NOMO-1 treated with DMSO at 0.1 percent for 48 hours (cell line): ENCODE measurements around the gene SUGP2.

Experiments
- DNase-seq: peaks from one replicate; lab custom pipeline; 2025; ENCODE audit not compliant: unreplicated experiment; lab: John Stamatoyannopoulos, UW

SUGP2 gene

GRCh38 chr19:19033426-19034203 lies at the start of gene SUGP2, which contains the start of gene ARMC6:
Gene SUGP2, minus strand, starts transcription at chr19:19033517. Its CDS starts 2,446 bp downstream, at chr19:19031071.
Gene ARMC6, plus strand, starts transcription at chr19:19033603. Its CDS starts 607 bp downstream, at chr19:19034210.
- peak; percentile 89 for DNase-seq

DNA sequence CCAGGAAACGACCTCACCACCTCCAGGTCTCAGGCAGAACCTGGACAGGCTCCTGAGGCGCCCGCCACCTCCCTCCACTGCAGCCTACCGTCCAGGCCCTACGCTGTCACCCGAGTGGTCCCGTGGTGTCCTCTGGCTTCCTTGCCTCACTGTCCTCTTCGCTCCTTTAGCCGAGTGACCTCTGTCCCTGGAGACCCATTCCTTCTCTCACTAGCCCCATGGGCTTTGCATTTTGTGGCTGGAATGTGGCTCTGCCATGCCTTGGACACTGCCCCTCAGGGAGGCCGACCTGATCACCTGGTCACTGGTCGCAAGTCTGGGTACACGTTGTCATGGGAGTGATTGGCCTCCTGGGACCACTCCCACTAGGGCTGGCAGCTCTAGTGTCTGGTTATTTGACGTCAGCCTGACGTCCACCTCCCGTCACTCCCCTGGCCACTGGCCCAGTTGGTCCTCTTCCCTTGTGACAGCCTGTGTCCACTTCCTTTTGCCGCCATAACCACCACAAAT lies 48.4 kb upstream of the SUGP2 start:
- no peak for DNase-seq

GRCh38 chr19:19079571-19079970 lies 46.3 kb upstream of the SUGP2 start:
- no peak for DNase-seq

DNA sequence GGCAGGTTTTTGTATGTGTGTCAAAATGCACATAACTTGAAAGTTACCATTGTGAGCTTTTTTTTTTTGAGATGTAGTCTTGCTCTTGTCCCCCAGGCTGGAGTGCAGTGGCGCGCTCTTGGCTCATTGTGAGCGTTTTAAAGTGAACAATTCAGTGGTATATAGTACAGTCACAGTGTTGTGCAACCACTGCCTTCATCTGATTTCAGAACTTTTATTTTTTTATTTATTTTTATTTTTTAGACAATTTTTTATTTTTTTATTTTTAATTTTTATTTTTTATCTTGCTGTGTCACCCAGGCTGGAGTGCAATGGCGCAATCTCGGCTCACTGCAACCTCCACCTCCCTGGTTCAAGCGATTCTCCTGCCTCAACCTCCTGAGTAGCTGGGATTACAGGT lies 45.5 kb upstream of the SUGP2 start:
- DNase-seq: no peak

DNA sequence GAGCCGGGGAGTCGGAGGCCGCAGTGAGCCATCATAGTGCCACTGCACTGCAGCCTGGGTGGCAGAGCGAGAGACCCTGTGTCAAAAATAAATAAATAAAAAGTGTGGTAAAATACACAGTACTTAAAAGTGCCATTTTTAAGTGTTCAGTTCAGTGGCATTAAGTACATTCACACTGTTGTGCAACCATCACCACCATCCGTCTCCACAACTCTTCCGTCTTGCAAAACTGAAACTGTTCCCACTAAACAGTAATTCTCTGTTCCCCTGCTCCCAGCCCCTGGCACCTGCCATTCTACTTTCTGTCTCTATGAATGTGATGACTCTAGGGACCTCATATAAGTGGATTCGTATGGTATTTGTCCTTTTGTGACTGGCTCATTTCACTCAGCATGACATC lies 43.8 kb upstream of the SUGP2 start:
- DNase-seq: peak; percentile 78

DNA sequence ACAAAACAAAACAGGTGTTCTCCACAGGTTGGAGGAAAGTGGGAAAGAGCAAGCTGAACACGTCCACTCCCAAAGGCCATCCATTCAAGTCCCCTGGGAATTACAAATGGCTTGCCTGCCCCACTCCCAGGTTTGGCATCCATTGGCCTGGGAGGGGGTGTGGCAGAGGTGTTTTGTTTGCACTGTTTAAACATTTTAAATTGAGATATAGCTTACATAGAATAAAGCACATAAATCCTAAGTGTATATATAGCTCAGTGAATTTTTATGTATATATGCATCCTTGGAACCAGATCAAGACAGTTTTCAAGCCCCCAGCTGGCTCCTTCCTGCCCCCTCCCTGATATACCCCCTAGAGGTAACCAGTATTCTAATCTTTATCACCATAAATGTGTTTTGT lies 43.2 kb upstream of the SUGP2 start:
- no peak for DNase-seq

DNA sequence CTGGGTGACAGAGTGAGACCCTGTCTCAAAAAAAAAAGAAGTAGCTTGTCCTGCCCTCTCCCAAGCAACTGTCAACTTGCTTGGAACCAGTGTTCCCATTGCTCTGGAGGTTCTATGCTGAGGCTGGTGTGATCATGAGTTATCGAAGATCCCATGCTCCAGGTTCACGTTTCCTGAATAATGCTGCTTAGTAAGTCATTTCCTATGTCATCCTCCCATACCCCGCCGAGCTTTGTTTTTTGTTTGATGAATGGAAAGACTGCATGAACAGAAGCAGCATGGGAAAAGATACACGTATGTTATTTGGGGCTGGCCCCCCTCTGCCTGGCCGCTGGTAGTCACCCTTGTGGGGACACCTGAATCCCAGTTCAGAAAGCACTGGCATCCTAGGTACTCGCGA lies 41.8 kb upstream of the SUGP2 start:
- DNase-seq: no peak

DNA sequence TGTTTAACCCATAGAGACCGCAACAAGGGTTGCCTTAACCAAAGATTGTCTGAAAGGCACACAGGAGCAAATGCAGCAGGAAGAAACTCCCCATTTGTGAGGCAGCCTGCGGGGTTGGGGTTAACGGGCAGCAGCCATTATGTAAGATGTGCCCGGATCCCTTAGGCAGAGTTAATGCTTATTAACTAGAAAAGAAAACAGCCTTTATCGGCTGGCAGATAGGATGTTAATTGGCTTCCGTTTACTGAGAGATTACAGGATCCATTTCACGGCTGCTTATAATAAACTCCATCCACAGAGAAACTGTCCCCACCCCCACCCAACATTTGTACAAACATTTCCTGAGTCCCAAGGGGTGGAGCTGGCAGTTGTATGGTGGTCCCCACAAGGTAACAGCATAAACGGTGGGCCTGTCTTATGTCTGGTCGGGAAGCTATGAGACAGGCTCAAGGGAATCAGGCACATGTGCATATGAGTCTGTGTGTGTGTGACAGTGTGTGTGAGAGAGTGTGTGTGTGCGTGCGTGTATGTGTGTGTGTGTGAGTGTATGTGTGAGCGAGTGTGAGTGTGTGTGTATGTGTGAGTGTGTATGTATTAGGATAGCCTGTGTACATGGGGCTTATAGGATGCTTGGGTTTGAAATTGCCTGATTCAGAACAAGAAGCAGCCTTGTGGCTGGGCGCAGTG lies 41.0 kb upstream of the SUGP2 start:
- DNase-seq: no peak

DNA sequence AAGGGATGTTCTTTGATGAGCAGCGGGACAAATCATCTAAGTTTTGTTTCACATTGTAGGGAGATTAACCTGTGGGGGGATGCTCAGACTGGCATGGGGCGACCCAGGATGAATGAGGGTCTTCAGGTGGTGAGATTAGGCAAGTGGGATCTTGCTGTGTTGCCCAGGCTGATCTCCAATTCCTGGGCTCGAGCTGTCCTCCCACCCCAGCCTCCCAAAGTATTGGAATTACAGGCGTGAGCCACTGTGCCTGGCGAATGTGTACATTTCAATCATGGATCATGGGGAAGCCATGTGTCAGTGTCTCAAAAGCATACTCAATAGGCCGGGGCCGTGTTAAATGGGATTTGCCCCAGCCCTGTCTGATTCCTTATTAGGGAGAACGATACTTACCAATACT lies 38.6 kb upstream of the SUGP2 start:
- DNase-seq: no peak

DNA sequence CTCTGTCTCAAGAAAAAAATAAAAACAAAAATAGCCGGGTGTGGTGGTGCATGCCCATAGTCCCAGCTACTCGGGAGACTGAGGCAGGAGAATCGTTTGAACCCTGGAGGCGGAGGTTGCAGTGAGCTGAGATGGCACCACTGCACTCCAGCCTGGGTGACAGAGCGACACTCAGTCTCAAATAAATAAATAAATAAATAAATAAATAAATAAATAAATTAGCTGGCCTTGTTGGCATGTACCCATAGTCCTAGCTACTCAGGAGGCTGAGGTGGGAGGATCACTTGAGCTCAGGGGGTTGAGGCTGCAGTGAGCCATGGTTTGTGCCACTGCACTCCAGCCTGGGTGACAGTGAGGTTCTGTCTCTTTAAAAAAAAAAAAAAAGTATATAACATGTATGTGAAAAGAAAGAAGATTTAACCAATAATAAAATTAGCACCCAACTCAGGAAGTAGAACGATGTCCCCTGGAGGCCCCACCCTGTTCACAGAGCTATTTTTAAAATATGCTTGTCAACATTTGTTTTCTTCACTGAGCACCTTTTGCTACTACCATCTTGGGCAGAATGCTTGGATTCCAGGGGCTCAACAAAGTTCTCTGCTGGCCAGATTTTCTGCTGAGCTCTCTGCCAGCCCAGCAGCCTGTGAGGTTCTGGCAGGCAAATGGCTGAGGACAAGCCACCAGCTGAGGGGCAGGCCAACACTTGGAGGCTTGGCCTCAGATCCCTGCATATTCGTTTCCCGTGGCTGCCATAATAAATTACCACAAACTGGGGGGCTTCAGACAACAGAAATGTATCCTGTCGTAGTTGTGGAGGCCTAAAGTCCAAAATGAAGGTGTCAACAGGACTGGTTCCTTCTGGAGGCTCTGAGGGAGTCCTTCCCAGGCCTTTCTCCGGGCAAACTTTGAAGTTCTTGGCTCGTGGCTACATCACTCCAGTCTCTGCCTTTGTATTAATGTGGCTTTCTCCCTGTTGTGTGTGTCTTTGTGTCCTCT lies 35.6 kb upstream of the SUGP2 start:
- DNase-seq: no peak

- no peak for DNase-seq
These were observed 34.2 kb upstream of the SUGP2 start for GRCh38 chr19:19067276-19068072.

- no peak for DNase-seq
These were observed 31.8 kb upstream of the SUGP2 start for GRCh38 chr19:19064811-19065745.

GRCh38 chr19:19064098-19064722 lies 30.9 kb upstream of the SUGP2 start:
- no peak for DNase-seq

DNA sequence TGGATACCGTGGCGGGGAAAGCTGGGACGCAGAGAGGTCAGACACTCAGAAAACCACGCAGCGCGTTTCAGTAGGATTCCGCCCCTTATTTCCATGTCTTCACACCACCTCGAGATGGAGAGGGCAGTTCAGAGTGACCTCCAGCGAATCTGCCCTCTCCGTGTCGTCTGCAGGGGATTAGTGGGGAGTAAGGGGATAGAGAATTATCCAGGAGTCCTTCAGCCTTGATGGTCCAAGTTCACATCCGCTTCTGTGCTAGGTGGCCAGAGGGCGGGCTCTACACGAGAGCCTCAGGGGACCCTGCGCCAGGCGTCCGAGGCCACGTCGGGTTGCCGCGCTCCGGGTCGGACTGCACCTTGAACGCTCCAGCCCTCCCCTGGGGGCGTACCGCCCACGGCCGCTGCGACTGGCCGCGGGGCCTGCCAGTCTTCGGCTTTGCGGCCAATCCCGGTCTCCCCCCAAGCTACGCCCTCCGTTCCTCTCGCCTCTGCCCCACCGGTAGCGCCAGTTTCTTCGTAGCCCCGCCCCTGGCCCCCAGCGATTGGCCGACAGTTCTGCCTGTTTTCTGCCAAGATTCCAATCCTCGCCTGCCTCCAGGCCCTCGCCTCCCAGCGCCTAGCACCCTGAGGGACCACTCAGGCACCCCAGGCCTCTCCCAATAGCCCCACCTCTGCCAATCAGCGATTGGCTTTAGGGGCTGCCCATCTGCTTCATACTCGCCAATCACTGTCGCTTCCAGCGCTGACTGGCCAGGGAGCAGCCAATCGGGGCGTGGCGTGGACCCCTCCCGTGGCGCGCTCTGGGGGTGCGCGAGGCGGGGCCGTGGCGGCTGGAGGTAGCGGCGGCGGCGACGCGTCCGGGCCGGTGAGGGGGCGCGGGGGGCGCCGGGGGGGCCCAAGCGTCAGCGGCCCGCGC lies 30.1 kb upstream of the SUGP2 start, which contains the start of gene SLC25A42:
SLC25A42 (plus strand) TSS at position 812 of the 915 bp plus-strand sequence. CDS start 32,131 bp downstream, outside the sequence.
- DNase-seq: peak; percentile 99

DNA sequence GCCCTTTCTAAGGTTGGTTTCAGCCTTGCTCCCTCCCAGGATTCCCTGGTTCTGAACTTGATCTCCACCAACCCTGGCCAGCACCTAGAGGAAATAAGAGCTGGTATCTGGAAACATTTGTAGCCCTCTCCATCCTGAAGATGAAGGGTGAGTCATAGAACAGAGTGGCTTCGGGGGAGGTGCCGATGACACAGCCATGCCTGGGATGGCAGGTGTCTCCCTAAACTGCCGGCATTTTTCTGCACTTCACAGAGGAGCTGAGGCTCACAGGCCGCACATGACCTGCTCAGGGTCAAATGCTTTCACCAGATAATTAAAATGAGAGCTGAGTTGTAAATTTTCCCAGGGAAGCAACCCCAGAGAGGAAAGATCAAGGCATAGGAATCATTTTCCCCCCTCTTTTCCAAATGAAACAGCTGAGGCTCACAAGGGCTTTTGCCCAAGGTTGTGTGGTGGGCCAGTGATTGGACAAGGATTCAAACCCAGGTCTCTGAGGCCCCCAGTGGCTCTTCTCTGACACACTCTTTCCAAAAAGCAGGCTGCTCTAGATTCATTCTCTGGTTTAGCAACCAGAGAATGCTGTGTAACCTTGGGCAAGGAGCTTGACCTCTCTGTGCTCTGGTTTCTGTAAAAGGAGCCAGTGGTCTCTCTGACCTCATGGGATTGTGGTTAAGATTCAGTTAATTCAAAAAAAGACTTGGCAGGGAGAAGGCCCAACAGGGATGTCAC lies 29.3 kb upstream of the SUGP2 start:
- DNase-seq: no peak

DNA sequence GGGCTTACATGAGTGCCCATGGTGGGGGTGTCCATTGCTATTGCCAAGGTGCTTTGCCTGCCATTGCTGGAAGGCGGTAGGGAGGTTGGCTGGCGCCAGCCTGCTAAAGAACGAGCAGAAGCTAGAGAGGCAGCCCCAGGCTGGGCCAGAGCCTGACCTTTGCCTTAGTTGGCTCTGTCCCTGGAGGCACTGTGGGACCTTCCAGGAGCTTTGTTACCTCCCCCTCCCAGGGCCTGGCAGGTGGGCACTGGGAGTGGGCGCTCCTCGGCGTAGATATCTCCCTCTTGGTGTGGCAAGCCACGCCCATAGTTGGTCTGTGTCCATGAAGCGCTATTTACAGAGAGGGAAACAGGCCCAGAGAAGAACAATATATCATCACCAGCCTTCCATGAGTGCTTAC lies 28.2 kb upstream of the SUGP2 start:
- no peak for DNase-seq
